Renal cortex interstitium (tissue), 15 donors: Measurements from ENCODE around the gene FOXD4. TPM values are rescaled to one million over a fixed set of nuclear protein-coding genes. Genes with fewer than 3 reads are reported as not detected.
"Not testable (repeated sequence)": the region's sequence is repeated elsewhere in the genome, so short reads cannot be mapped to it uniquely, and the experiment has no call there.

Experiments used
- DNase-seq, 11 donors: peaks; one replicate each; pipeline ENCODE4 v3.0.0-alpha.2; 2013; ENCODE audit warnings: low read depth in 9 of 11, low spot score in 4 of 11; ENCODE audit errors: extremely low read depth in 1 of 11
- long read RNA-seq, 16 experiments: transcript quantifications; one replicate each; lab custom pipeline, GENCODE V29; 2026
- polyA plus RNA-seq, 3 donors: library from polyadenylated mRNA; unstranded; fragments of 120-200 nt; gene quantifications; one replicate each; pipeline ENCODE4 v1.2.1, GENCODE V29; 2013; ENCODE audit not compliant: insufficient read length in 3 of 3

FOXD4 gene
- polyA plus RNA-seq = under 1 TPM; 0.24 to 0.76 (median 0.62) TPM
- long read RNA-seq, donor 1, partial matches to known transcripts = 0 of 1 reads
- long read RNA-seq, donor 1, other reads (novel, unspliced or antisense) = 0 of 1 reads
- long read RNA-seq, donor 2, partial matches to known transcripts = 0 of 1 reads
- long read RNA-seq, donor 2, other reads (novel, unspliced or antisense) = 0 of 1 reads
- long read RNA-seq, donor 3 = 0 reads
- long read RNA-seq, donor 4 = 0 reads
- long read RNA-seq, donor 5 = 0 reads
- long read RNA-seq, donor 6 = 0 reads
- long read RNA-seq, donor 7, partial matches to known transcripts = 0 of 1 reads
- long read RNA-seq, donor 7, other reads (novel, unspliced or antisense) = 0 of 1 reads
- long read RNA-seq, donor 8, partial matches to known transcripts = 0 of 1 reads
- long read RNA-seq, donor 8, other reads (novel, unspliced or antisense) = 0 of 1 reads
- long read RNA-seq, donor 9 = 0 reads
- long read RNA-seq, donor 10 = 0 reads
- long read RNA-seq, donor 11, partial matches to known transcripts = 0 of 2 reads
- long read RNA-seq, donor 11, other reads (novel, unspliced or antisense) = 0 of 2 reads
- long read RNA-seq, donor 12, partial matches to known transcripts = 0 of 1 reads
- long read RNA-seq, donor 12, other reads (novel, unspliced or antisense) = 0 of 1 reads
- long read RNA-seq, donor 13 = 0 reads
- long read RNA-seq, donor 14 = 0 reads
- long read RNA-seq, donor 15, partial matches to known transcripts = 0 of 1 reads
- long read RNA-seq, donor 15, other reads (novel, unspliced or antisense) = 0 of 1 reads
- long read RNA-seq, donor 16 = 0 reads

- not testable (repeated sequence) for DNase-seq
These were observed at the start of gene FOXD4 for GRCh38 chr9:117995-118467. FOXD4 (minus strand) TSS chr9:118417; CDS start chr9:118119, 298 bp downstream.

- not testable (repeated sequence) for DNase-seq
These were observed 41.7 kb upstream of the FOXD4 start for GRCh38 chr9:159871-160270.

- DNase-seq = not testable (repeated sequence)
These were observed 33.0 kb upstream of the FOXD4 start for GRCh38 chr9:151173-151572.

- not testable (repeated sequence) for DNase-seq
These were observed 21.7 kb upstream of the FOXD4 start for GRCh38 chr9:139880-140279.

GRCh38 chr9:117144-117994, 848 bp downstream of the FOXD4 start:
- DNase-seq = not testable (repeated sequence)

GRCh38 chr9:116239-117077, 1.8 kb downstream of the FOXD4 start:
- not testable (repeated sequence) for DNase-seq

- not testable (repeated sequence) for DNase-seq
These were observed 3.1 kb downstream of the FOXD4 start for GRCh38 chr9:115118-115451.

- not testable (repeated sequence) for DNase-seq
These were observed 3.7 kb downstream of the FOXD4 start for GRCh38 chr9:114267-115117.

- DNase-seq = not testable (repeated sequence)
These were observed 4.5 kb downstream of the FOXD4 start for GRCh38 chr9:113468-114266.

GRCh38 chr9:112589-113467, 5.4 kb downstream of the FOXD4 start:
- DNase-seq = not testable (repeated sequence)

GRCh38 chr9:110672-111071, 7.5 kb downstream of the FOXD4 start:
- DNase-seq = not testable (repeated sequence)

GRCh38 chr9:109540-109939, 8.7 kb downstream of the FOXD4 start:
- not testable (repeated sequence) for DNase-seq

GRCh38 chr9:108742-109495, 9.3 kb downstream of the FOXD4 start:
- DNase-seq = not testable (repeated sequence)

- DNase-seq = not testable (repeated sequence)
These were observed 12.2 kb downstream of the FOXD4 start for GRCh38 chr9:105991-106390.

GRCh38 chr9:100430-100829, 17.8 kb downstream of the FOXD4 start:
- DNase-seq = not testable (repeated sequence)
